Lower leg skin (tissue), 3 donors: ENCODE data around the gene NBAS.

Experiments
- POLR2A ChIP-seq, 2 donors: fragments of 450-650 bp; IDR thresholded peaks; one replicate each; pipeline ENCODE4 v1.6.1; 2016 to 2017; ENCODE audit warnings: antibody characterized with exemption in 2 of 2, mild to moderate bottlenecking in 1 of 2, moderate library complexity in 1 of 2
- TF ChIP-seq, protein P1 (sequence below), 3 donors: fragments of 450-650 bp; IDR thresholded peaks; one replicate each; pipeline ENCODE4 v1.5.1; 2016; ENCODE audit warnings: antibody characterized with exemption in 3 of 3, mild to moderate bottlenecking in 3 of 3, moderate library complexity in 2 of 3

- TF ChIP-seq, protein P1, sequence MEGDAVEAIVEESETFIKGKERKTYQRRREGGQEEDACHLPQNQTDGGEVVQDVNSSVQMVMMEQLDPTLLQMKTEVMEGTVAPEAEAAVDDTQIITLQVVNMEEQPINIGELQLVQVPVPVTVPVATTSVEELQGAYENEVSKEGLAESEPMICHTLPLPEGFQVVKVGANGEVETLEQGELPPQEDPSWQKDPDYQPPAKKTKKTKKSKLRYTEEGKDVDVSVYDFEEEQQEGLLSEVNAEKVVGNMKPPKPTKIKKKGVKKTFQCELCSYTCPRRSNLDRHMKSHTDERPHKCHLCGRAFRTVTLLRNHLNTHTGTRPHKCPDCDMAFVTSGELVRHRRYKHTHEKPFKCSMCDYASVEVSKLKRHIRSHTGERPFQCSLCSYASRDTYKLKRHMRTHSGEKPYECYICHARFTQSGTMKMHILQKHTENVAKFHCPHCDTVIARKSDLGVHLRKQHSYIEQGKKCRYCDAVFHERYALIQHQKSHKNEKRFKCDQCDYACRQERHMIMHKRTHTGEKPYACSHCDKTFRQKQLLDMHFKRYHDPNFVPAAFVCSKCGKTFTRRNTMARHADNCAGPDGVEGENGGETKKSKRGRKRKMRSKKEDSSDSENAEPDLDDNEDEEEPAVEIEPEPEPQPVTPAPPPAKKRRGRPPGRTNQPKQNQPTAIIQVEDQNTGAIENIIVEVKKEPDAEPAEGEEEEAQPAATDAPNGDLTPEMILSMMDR (IDR thresholded peaks at IDR 0.05), result no peak
- no peak for TF ChIP-seq POLR2A (IDR thresholded peaks at IDR 0.05)
These were observed 66.3 kb downstream of the NBAS start for GRCh38 chr2:15494877-15495276.
